Sigmoid colon (tissue), 4 donors: ENCODE measurements around the gene OR13H1.
"Not testable (repeated sequence)": the region's sequence is repeated elsewhere in the genome, so short reads cannot be mapped to it uniquely, and the experiment has no call there.

Experiments
- CTCF ChIP-seq, 4 experiments: fragments of 450-650 bp in 3 of 4; fragments of 200-600 bp in 1 of 4; IDR thresholded peaks; one replicate each; pipeline ENCODE4 v1.5.1; 2016 to 2019; ENCODE audit warnings: antibody characterized with exemption in 4 of 4, mild to moderate bottlenecking in 3 of 4, moderate library complexity in 2 of 4
- POLR2A ChIP-seq, 2 donors: fragments of 450-650 bp; IDR thresholded peaks; one replicate each; pipeline ENCODE4 v1.6.1; 2016; ENCODE audit warnings: antibody characterized with exemption in 2 of 2, mild to moderate bottlenecking in 2 of 2, moderate library complexity in 2 of 2
- POLR2AphosphoS5 ChIP-seq, 4 donors: sonication (generic); formaldehyde crosslinking; IDR thresholded peaks; one replicate each; pipeline ENCODE4 v1.6.1; 2017; ENCODE audit warnings: antibody characterized with exemption in 4 of 4

- not testable (repeated sequence) for TF ChIP-seq CTCF, POLR2AphosphoS5, POLR2A (IDR thresholded peaks at IDR 0.05)
Measured at GRCh38 chrX:131501556-131501955, 42.3 kb upstream of the OR13H1 start.
